Superior temporal gyrus (tissue), 1 donor: ENCODE results near the gene RNF144A.
A peak's percentile ranks its signal among the peaks of the same experiment; 100 is the strongest.
"Not testable (repeated sequence)": the region's sequence is repeated elsewhere in the genome, so short reads cannot be mapped to it uniquely, and the experiment has no call there.

Experiments
- DNase-seq: peaks from one replicate; pipeline ENCODE4 v3.0.0-alpha.2; 2016; ENCODE audit errors: extremely low spot score

Gene RNF144A

GRCh38 chr2:6972067-6972710 lies 55.0 kb downstream of the RNF144A start:
- no peak for DNase-seq

GRCh38 chr2:6973895-6974545 lies 56.8 kb downstream of the RNF144A start:
- peak; percentile 9 for DNase-seq

DNA sequence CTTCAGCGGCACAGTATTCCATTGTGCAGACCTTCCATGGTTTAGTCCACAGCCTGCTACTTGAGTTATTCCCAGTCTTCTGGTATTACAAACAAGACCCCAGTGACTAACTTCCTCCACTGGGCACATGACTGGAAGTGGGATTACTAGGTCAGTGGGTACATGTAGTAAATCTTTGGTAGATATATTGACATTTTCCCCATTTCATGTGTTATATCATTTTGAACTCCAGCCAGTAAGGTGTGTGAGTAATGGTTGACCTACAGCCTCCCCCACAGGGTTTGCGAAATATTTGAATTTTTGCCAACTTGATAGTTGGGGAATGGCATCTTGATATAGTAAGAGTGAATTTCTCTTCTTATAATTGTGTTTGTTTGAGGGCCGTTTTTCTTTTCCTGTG lies 58.8 kb downstream of the RNF144A start:
- DNase-seq, result no peak

- peak; percentile 82 for DNase-seq
Observed at GRCh38 chr2:6977113-6977741, 60.0 kb downstream of the RNF144A start.

DNA sequence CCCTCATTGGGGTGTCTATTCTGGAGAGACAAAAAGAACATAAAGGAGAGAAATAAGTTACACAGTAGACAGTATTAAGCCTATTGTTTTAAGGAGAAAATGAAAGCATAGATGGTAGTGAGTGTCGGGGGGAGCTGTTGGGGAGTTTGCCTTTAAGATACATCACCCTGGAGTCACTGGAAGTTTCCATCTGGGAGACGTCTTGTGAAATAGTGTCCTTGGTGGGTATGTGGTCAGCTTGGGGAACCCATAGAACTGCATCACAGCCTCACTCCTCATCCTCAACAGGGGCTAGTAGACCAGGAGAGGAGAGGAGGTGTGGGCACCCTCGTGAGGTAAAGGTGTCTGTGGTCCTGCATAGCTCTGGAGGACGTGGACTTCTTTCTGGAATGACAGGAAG lies 60.6 kb downstream of the RNF144A start:
- DNase-seq, result no peak

- no peak for DNase-seq
Observed at GRCh38 chr2:6978991-6979390, 61.8 kb downstream of the RNF144A start.

DNA sequence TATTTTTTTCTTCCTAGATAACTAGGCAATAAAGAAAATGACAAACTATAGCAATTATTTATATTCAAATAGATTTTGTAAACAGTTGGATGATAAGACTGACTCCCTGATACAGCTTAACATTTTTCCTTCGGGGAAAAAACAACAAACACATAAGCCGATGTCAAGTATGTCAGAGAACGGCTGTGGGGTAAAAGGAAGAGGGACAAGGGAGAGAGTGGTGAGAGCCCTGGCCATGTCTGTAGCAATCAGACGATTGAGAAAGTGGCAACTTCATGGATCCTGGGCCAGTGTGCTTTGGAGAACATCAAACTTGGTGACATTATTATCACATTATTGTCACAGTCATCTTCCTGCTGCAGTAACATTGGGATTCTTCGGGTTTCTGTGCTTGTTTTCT lies 65.2 kb downstream of the RNF144A start:
- no peak for DNase-seq

- peak; percentile 66 for DNase-seq
Observed at GRCh38 chr2:6982934-6983589, 65.8 kb downstream of the RNF144A start.

DNA sequence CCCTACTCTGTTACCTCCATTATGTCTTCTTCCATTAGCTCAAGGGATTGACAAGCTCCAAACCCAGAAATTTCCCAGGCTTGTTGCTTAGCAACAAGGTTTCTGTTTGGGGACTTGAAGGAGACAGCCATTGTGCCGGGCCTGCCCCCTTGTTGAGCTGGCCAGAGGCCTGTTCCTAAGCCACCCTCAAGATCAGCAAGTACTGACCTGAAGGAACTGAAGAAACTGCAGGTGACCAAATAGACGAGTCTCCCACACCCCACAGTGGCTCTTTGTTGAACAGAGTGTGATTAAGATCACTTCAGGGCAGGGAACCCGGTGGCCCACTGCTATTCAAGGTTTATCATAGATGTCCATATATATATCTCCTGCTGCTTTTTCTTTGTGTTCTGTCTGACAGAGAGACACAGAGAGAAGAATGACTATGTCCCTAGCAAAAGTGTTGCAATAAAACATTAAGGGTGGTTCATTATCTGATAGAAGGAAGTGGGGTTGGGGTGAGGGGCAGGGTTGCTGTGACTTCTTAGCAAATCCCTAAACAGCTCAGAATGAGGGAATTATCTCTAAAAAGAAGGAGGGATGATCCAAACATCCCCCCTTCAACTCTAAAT lies 69.2 kb downstream of the RNF144A start:
- DNase-seq, result no peak

DNA sequence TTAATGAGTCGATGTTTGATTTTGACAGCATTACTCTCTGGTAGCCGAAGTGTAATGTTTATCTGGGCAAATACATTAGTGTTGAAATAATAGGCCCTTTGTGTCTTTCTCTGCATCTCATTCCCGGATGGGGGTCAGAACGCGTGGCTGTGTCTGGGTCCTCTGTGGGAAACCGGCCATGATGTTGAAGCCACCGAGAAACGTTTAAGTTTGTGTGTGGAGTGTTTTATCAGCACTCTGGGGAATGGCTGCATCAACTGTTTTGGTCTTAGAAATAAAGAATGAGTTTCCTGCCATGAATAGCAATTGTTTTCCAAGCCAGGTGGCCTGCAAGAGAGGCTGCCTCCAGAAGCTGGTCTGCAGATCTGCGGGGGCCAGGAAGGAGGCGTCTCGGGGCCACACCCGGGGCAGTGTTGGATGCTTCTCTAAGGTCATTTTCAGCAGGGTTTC lies 69.7 kb downstream of the RNF144A start:
- DNase-seq, result peak; percentile 85

- peak; percentile 9 for DNase-seq
Observed at GRCh38 chr2:6990871-6991270, 73.7 kb downstream of the RNF144A start.

DNA sequence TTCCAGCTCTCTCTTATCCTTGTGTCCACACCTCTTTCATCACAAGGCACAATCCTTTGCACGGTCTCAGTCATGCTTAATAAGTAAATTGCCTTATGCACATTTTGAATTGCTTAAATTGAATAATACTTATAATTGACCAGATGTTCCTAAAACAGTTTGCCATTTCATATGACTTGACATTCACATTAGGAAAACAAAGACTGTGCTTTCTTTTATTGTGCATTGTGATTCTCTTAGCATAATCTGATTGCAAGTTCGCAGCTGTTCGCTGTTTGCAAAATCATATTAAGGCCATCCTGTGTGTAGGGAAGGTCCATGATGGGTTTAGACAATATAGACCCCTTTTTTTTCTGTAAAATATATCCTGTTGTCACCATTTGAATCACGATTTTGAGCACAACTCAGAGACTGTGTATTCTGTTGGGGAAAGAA lies 75.6 kb downstream of the RNF144A start:
- peak; percentile 87 for DNase-seq

GRCh38 chr2:6993229-6993640 lies 76.0 kb downstream of the RNF144A start:
- DNase-seq, result peak; percentile 86

DNA sequence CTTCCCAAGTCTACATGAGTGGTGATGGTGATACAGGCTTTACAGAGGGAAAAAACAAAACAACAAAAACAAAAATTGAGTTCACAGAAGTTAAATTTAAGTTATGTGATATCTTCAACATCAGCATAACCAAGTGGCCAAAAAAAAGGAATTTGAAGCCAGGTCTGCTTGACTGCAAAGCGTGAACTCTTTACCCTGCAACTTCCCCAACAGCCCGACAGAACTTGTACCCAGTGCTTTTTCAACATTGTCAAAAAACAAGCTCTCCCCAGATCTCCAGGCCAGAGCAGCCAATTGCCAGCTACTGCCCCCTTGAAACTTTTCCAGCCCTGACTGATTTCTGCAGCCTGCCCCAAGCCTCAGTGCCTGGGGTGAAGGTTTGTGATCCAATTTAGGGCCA lies 76.7 kb downstream of the RNF144A start:
- peak; percentile 45 for DNase-seq

GRCh38 chr2:6994536-6995128 lies 77.4 kb downstream of the RNF144A start:
- peak; percentile 38 for DNase-seq

- no peak for DNase-seq
Observed at GRCh38 chr2:6995391-6996097, 78.3 kb downstream of the RNF144A start.

DNA sequence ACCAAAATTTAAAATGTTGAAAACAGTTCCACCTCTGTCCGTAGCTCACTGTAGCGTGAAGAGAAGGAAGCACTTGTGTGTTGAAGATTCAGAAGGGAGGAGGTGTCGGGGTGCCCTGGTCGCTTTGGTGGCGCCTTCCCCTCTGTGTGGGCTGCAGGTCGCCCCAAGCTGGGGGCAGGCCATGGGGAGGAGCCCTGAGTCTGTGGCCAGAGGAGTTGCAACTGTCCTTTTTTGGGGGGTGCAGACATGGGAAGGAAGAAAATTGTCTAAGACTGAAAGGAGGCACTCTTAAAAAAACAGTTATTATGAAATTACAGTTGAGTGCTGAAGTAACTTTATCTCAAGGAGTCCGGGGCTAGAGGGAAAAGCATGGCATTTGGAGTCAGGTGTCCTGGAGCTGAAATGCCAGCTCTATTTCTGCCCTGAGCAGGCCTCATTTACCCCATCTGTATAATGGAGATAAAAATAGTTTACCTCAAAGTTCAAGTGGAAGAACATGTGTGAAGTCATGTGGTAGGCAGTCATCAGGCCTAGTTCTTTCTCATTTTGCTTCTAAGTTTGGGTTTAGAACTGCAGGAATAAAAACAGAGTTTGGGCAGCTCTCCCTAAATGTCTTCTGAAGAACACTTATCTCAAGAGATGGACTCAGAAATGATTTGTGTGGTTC lies 82.1 kb downstream of the RNF144A start:
- DNase-seq, result peak; percentile 28

GRCh38 chr2:7001395-7001794 lies 84.2 kb downstream of the RNF144A start:
- DNase-seq, result not testable (repeated sequence)

- DNase-seq, result no peak
Observed at GRCh38 chr2:7003895-7004294, 86.7 kb downstream of the RNF144A start.

DNA sequence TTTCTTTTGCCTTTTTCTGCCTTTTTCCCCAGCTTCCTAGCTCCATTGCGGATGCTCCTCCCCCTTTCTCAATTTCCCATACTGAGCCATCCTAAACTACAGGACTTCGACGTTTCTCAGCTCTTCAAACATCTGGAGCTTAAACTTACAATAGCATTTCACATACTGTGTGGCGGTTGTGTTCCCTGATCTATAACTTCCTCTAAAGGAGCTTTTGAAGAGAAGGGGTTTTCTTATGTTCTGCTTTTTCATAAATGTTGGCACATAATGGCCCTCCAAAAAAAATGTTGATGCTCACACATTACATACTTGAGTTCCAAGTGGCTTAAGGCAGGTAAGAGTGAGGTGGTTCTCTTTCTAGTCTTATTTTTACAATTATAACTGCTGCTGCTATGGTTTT lies 87.4 kb downstream of the RNF144A start:
- DNase-seq, result no peak

DNA sequence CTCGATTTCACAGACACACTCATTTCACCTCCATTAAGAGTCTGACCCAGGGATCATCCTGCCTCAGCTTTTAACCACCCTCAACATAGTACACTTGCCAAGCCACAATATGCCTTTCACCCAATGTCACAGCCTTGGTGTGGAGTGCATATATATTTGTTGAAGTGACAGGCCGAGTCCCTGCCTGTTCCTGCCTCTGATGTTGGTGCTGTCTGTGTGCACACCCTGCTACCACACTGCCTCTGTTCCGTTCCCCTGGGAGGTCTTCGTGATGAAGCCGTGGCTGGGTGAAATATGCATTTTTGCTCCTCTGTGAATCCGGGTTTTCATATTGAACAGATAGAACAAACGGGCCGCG lies 90.3 kb downstream of the RNF144A start:
- no peak for DNase-seq
